GM10266 (cell line): ENCODE measurements around the gene PRKCI.

Experiments used
- DNase-seq: peaks from one replicate; pipeline ENCODE4 v3.0.0; 2012; ENCODE audit errors: extremely low spot score
- TF ChIP-seq, protein P1 (sequence below): IDR thresholded peaks from 2 replicates; pipeline ENCODE4 v1.5.1; 2012; ENCODE audit warnings: mild to moderate bottlenecking, low read depth; ENCODE audit not compliant: control insufficient read depth, insufficient read depth; ENCODE audit errors: missing control alignments

PRKCI gene

DNA sequence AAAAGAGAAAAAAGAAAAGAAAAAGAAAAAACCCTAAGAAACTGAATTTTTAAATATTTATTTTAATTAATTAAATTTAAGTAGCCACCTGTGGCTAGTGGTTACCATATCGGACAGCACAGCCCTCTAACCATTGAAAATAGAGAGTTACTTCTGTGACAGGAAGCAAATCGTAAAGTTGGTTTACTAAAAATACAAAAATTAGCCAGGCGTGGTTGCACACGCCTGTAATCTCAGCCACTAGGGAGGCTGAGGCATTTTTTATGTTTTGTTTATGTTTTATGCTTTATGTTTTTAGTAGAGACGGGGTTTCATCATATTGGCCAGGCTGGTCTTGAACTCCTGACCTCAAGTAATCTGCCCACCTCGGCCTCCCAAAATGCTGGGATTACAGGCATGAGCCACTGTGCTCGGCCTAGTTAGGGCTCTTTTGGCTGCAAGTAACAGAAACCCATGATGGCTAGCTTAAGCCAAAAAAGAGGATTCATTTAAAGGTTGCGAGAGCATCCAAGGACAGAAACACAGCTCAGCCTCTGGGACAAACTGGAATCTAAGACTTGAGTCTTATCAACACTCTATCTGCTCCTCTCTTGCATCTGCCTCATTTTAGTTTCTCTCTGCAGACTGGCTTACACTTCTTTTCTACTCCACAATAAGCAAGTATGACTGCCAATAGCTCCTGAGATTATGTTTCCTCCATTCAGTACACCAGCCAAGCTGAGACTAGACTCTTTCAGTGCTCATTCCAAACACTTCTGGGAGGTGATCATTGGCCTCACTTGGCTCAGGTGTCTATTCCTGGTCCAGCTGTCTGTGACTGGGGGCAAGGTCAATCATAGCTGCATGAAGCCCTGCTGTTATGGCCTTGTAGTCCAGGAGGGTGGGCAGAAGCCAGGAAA, 128.5 kb downstream of the PRKCI start:
- no peak for DNase-seq
- TF ChIP-seq, protein P1, sequence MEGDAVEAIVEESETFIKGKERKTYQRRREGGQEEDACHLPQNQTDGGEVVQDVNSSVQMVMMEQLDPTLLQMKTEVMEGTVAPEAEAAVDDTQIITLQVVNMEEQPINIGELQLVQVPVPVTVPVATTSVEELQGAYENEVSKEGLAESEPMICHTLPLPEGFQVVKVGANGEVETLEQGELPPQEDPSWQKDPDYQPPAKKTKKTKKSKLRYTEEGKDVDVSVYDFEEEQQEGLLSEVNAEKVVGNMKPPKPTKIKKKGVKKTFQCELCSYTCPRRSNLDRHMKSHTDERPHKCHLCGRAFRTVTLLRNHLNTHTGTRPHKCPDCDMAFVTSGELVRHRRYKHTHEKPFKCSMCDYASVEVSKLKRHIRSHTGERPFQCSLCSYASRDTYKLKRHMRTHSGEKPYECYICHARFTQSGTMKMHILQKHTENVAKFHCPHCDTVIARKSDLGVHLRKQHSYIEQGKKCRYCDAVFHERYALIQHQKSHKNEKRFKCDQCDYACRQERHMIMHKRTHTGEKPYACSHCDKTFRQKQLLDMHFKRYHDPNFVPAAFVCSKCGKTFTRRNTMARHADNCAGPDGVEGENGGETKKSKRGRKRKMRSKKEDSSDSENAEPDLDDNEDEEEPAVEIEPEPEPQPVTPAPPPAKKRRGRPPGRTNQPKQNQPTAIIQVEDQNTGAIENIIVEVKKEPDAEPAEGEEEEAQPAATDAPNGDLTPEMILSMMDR, result no peak

DNA sequence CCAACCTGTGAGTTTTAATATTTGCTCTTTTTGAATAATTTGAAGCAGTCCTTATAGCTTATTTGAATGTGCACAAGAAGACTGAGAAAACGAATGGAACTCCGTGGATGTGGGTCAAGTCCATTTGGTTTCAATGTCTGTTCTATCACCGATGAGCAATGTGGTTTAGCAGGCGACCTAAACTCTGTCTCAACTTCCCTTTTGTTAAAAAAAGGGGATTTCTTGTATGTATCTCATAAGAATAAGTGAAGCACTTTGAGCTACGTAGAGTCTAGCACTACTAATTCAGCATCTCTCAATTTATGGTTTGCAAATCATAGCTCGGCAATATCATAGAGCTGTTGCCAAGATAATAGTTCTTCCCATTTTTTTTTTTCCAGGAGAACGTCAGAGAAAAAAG, 130.7 kb downstream of the PRKCI start:
- DNase-seq, result peak; percentile 60
- TF ChIP-seq, protein P1, result no peak

DNA sequence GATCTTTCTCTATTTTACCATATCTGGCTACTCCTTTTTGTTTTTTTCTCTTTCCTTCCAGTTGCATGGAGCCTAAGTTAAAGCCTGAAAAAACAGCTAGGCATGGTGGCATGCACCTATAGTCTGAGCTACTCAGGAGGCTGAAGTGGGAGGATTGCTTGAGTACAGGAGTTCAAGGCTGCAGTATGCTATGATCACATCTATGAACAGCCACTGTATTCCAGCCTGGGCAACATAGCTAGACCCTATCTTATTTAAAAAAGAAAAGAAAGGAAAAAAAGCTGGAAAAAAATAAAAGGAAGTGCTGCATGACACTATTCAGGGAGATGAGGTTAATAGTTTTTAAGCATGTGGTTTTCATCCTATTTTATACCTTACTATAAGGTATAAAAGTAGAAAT, 131.3 kb downstream of the PRKCI start:
- DNase-seq, result no peak
- TF ChIP-seq, protein P1, result no peak

GRCh38 chr3:170354760-170355159, 132.5 kb downstream of the PRKCI start:
- TF ChIP-seq, protein P1, result no peak
- no peak for DNase-seq
